Transverse colon (tissue), 4 donors: ENCODE results near the gene OXER1. TPM values are rescaled to one million over a fixed set of nuclear protein-coding genes. Genes with fewer than 3 reads are reported as not detected.

Experiments used
- DNase-seq: peaks from one replicate; pipeline ENCODE4 v3.0.0-alpha.2; 2019
- H3K27ac ChIP-seq, 4 donors: fragments of 200-600 bp; sonication (generic); 2 replicates each; pipeline ENCODE4 v1.5.1; 2016 to 2018; ENCODE audit warnings: inconsistent platforms in 4 of 4
- H3K27me3 ChIP-seq: fragments of 200-600 bp; sonication (generic); 2 replicates; pipeline ENCODE4 v1.5.1; 2017; ENCODE audit warnings: inconsistent platforms
- H3K36me3 ChIP-seq, 4 donors: fragments of 200-600 bp; sonication (generic); 2 replicates each; pipeline ENCODE4 v1.5.1; 2017 to 2019; ENCODE audit warnings: inconsistent platforms in 4 of 4
- H3K4me1 ChIP-seq, 4 donors: fragments of 200-600 bp; sonication (generic); 2 replicates each; pipeline ENCODE4 v1.5.1; 2017 to 2020; ENCODE audit warnings: inconsistent platforms in 4 of 4
- H3K4me3 ChIP-seq, 4 donors: fragments of 200-600 bp; sonication (generic); 1 replicate in 1 of 4; 2 replicates in 3 of 4; pipeline versions ENCODE4 v1.5.1 to v1.6.1; 2017 to 2019; ENCODE audit warnings: inconsistent platforms in 4 of 4
- H3K9me3 ChIP-seq, 2 donors: fragments of 200-600 bp; sonication (generic); 2 replicates each; pipeline ENCODE4 v1.5.1; 2017 to 2019; ENCODE audit warnings: inconsistent platforms in 2 of 2
- EP300 ChIP-seq: sonication (generic); formaldehyde crosslinking; IDR thresholded peaks from one replicate; pipeline ENCODE4 v1.6.1; 2017; ENCODE audit warnings: antibody characterized with exemption, low read depth
- POLR2A ChIP-seq: fragments of 450-650 bp; IDR thresholded peaks from one replicate; pipeline ENCODE4 v1.6.1; 2016; ENCODE audit warnings: antibody characterized with exemption, mild to moderate bottlenecking, moderate library complexity
- POLR2AphosphoS5 ChIP-seq, 3 donors: sonication (generic); formaldehyde crosslinking; IDR thresholded peaks; one replicate each; pipeline ENCODE4 v1.6.1; 2016; ENCODE audit warnings: antibody characterized with exemption in 3 of 3
- WGBS, 2 donors: methylation state at CpG; one replicate each; pipeline ENCODE4 v1.1.5; 2018; ENCODE audit warnings: low coverage in 1 of 2; 5-methylcytosine and 5-hydroxymethylcytosine counted together
- in situ Hi-C, 4 donors: fragments of 200-750 bp; cut with MboI; loops; one replicate each; pipeline versions ENCODE4 v1.15.0 to v1.15.1; 2017; ENCODE audit warnings: low sequenced_read_pairs in 3 of 4, low pct_ligation_motif_present in 1 of 4, low pct_unique_long_range_greater_than_20kb in 1 of 4
- intact Hi-C: fragments of 100-400 bp; cut with DNase I; formaldehyde crosslinking; loops from one replicate; pipeline ENCODE4 v1.15.1; 2023; ENCODE audit warnings: low total_unique reads
- total RNA-seq, 4 donors: library from RNA; depleted of rRNA; stranded (reverse); fragments of >200 nt; gene quantifications; one replicate each; pipeline ENCODE4 v1.1.0, GENCODE V29; 2016
- TF ChIP-seq, protein P1 (sequence below), 5 experiments: fragments of 200-600 bp in 3 of 5; fragments of 450-650 bp in 2 of 5; sonication (generic) in 3 of 5; IDR thresholded peaks; 1 replicate in 2 of 5; 2 replicates in 3 of 5; pipeline ENCODE4 v1.5.1; 2016 to 2017; ENCODE audit warnings: antibody characterized with exemption in 5 of 5, inconsistent platforms in 3 of 5, mild to moderate bottlenecking in 2 of 5, moderate library complexity in 1 of 5

The OXER1 gene
- total RNA-seq, 4 donors from 2014 or later: 0.48 to 6.4 (median 4.9) TPM; not detected in 1

DNA sequence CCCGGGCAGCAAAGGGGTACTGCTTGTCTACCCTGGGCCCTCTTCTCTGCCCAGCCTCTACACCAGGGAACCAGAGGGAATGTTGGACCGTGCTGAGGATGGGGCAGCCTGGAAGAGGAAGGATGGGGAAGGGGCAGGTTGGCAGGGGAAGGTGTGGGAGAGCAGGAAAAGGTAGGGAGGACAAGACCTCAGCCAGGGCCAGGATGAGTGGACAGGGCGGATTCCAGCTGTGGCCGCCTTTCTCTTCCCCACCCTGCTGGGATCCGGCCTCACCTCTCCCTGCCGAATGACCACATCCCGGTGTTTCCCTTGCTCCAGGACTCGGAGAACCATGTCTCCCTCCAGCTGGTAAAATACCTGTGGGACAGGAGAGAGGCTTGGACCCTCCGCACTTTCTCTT is 19.6 kb upstream of the OXER1 start:
- Histone ChIP-seq H3K4me1 (peaks cover 0 to 6% (median 0%) of the 10 kb centered on the region in 4 donors), H3K27ac (no peak overlapping the region), H3K9me3 (no peaks in the 10 kb centered on the region), H3K36me3 (no peaks in the 10 kb centered on the region), H3K4me3 (no peak overlapping the region), H3K27me3 (no peaks in the 10 kb centered on the region)
- DNase-seq: no peak
- intact Hi-C loops (no loop called here), in situ Hi-C loops (no loop called here)
- TF ChIP-seq EP300: no peak
- no peak for TF ChIP-seq POLR2A
- no peak for TF ChIP-seq POLR2AphosphoS5 (IDR thresholded peaks at IDR 0.05)
- TF ChIP-seq, protein P1, sequence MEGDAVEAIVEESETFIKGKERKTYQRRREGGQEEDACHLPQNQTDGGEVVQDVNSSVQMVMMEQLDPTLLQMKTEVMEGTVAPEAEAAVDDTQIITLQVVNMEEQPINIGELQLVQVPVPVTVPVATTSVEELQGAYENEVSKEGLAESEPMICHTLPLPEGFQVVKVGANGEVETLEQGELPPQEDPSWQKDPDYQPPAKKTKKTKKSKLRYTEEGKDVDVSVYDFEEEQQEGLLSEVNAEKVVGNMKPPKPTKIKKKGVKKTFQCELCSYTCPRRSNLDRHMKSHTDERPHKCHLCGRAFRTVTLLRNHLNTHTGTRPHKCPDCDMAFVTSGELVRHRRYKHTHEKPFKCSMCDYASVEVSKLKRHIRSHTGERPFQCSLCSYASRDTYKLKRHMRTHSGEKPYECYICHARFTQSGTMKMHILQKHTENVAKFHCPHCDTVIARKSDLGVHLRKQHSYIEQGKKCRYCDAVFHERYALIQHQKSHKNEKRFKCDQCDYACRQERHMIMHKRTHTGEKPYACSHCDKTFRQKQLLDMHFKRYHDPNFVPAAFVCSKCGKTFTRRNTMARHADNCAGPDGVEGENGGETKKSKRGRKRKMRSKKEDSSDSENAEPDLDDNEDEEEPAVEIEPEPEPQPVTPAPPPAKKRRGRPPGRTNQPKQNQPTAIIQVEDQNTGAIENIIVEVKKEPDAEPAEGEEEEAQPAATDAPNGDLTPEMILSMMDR (IDR thresholded peaks at IDR 0.05): no peak
- 84% methylated on average over 9 of the region's 9 CpGs; no CpG with 5 or more reads in 1 of the 2 donors for WGBS, 2 donors

DNA sequence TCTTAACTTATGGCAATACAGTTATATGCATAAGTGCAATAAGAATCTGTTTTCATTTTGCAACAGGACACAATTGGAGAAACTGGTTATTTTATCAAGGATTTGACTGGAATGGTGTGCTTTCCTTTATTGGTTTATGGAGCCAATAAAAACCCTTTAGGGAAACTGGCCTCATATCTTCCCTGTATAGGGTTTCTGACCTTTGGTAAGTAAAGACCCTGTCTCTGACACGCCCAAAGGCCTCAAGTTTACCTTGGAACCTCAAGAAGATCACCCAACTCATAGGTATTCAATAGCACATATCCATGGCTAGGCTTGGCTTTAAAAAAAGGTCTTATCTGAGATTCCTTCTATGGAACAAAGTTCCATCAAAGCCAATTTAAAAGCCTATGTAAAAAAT is 17.2 kb upstream of the OXER1 start:
- in situ Hi-C loops (no loop called here), intact Hi-C loops (no loop called here)
- H3K27ac ChIP-seq: peak overlapping the region in 2 of 4 donors; percentile 32 to 52

DNA sequence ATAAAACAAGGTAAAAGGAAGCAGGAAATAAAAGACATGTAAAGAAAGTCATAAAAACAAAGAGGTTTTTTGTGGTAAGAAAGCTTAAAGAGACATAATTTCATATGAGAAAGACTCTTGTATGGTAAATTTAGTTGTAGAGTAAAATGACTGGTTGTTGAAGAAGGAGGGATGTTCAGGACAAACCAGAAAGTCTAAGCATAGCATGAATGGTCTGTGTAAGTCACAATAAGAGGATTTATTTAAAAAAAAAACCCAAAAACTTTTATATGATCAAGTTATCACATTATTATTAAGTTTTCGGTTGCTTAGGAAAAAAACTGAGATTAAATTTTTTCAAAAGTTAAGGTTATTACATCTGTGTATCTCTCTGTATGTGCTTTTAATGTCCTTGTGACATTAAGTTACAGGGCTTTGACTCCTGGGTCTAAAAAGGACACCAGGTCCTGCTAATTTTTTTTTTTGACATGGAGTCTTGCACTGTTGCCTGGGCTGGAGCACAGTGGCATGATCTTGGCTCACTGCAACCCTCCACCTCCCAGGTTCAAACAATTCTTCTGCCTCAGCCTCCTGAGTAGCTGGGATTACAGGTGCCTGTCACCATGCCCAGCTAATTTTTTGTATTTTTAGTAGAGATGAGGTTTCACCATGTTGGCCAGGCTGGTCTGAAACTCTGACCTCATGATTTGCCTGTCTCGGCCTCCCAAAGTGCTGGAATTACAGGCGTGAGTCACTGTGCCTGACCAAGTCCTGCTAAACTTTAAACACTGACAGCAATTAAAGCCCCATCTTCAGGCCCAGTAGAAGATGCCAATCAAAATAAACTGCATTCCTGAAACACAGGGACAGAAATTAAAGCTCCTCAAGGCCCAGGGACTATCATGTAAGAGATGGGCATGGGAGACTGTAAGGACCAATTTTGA is 14.2 kb upstream of the OXER1 start:
- no peak overlapping the region for H3K4me3 ChIP-seq
- H3K27me3 ChIP-seq: no peaks in the 10 kb centered on the region
- WGBS, 2 donors: 65 to 89% methylated on average over 3 of the region's 3 CpGs
- peak overlapping the region in 2 of 4 donors; percentile 48 to 55 for H3K27ac ChIP-seq
- no peaks in the 10 kb centered on the region for H3K4me1 ChIP-seq
- no peak for DNase-seq
- no peaks in the 10 kb centered on the region for H3K36me3 ChIP-seq
- intact Hi-C loops: no loop called here
- in situ Hi-C loops: no loop called here
- peaks cover 0 to 8% of the 10 kb centered on the region in 2 donors for H3K9me3 ChIP-seq
- TF ChIP-seq EP300 (no peak), POLR2AphosphoS5 (IDR thresholded peaks at IDR 0.05) (peak in 2 of 3 donors; percentile 15 to 51), POLR2A (no peak)
- TF ChIP-seq, protein P1 (IDR thresholded peaks at IDR 0.05): no peak

More for the DNA sequence above, 17.2 kb upstream of the OXER1 start:
- 69% methylated on average over 1 of the region's 1 CpG; no CpG with 5 or more reads in 1 of the 2 donors for WGBS, 2 donors
- no peaks in the 10 kb centered on the region for H3K27me3 ChIP-seq
- no peaks in the 10 kb centered on the region for H3K36me3 ChIP-seq
- no peaks in the 10 kb centered on the region for H3K4me1 ChIP-seq
- no peak overlapping the region for H3K4me3 ChIP-seq
- no peak for DNase-seq
- TF ChIP-seq POLR2AphosphoS5 (IDR thresholded peaks at IDR 0.05): no peak
- TF ChIP-seq POLR2A: no peak
- no peak for TF ChIP-seq EP300
- TF ChIP-seq, protein P1 (IDR thresholded peaks at IDR 0.05): no peak
- H3K9me3 ChIP-seq: peaks cover 0 to 8% of the 10 kb centered on the region in 2 donors

DNA sequence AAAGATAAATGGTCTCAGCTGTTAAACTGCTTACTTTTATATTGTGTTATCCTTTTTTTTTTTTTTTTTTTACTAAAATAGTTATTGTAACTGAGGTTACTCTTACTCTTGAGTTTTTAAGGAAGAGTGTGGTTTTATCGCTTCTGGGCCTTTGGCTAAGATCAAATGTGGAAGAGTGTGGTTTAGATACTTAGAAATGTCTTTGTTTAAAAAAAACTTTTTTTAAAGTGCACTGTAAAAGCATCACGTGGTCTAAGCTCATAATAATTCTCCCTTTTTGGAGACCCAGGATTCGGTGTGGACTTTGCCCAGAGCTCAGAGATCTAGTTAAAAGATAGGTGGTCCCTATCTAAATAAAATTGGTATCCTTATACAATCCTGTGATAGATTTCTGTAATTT is 11.9 kb upstream of the OXER1 start:
- no peak overlapping the region for H3K4me3 ChIP-seq
- intact Hi-C loops: no loop called here
- no peak for TF ChIP-seq POLR2A
- TF ChIP-seq EP300: no peak
- TF ChIP-seq, protein P1 (IDR thresholded peaks at IDR 0.05): no peak
- TF ChIP-seq POLR2AphosphoS5 (IDR thresholded peaks at IDR 0.05): no peak
- H3K27me3 ChIP-seq: no peaks in the 10 kb centered on the region
- no peak for DNase-seq
- WGBS, 2 donors: 55 to 75% methylated on average over 3 of the region's 3 CpGs
- in situ Hi-C loops: no loop called here
- no peaks in the 10 kb centered on the region for H3K36me3 ChIP-seq
- peaks cover 0 to 8% of the 10 kb centered on the region in 2 donors for H3K9me3 ChIP-seq
- no peaks in the 10 kb centered on the region for H3K4me1 ChIP-seq
- peak overlapping the region in 1 of 4 donors; percentile 3 for H3K27ac ChIP-seq
